HCT116 (cell line): ENCODE results near the gene SLC44A3. TPM values are rescaled to one million over a fixed set of nuclear protein-coding genes. Genes with fewer than 3 reads are reported as not detected.

Source experiments
- ATAC-seq: fragments of 200-7000 bp; cut with Tn5 transposase; 2 replicates; pipeline ENCODE4 v1.9.1; 2020; ENCODE audit warnings: mild to moderate bottlenecking, moderate library complexity
- BruUV-seq: library from RNA; stranded (reverse); fragments of 400-500 nt; replicated peaks from 2 replicates; lab custom pipeline; 2021; lab: Mats Ljungman, UMichigan
- CTCF ChIA-PET: fragments of 300-600 bp; sonication (Branson Sonifier 250); formaldehyde crosslinking; loops from one replicate; lab custom pipeline; 2021; ENCODE audit warnings: antibody characterized with exemption; lab: Charles Lee
- POLR2A ChIA-PET: fragments of 300-600, 350-600 bp; sonication (Branson Sonifier 250); formaldehyde crosslinking; loops from one replicate; lab custom pipeline; 2021; ENCODE audit warnings: antibody characterized with exemption; lab: Charles Lee
- RAD21 ChIA-PET, 2 experiments: fragments of 300-600 bp; sonication (Branson Sonifier 250); formaldehyde crosslinking; loops; one replicate each; lab custom pipeline; 2023; ENCODE audit warnings: low total read pairs in 2 of 2; ENCODE audit not compliant: uncharacterized antibody in 2 of 2, unreplicated experiment in 2 of 2, low non-redundant PET in 1 of 2; lab: Charles Lee
- DNase-seq: peaks from one replicate; pipeline ENCODE4 v3.0.0-alpha.2; 2010; ENCODE audit warnings: low read depth, low spot score
- H2AFZ ChIP-seq: fragments of 200-600 bp; shearing (Covaris generic), sonication (generic); 2 replicates; pipeline ENCODE4 v1.6.1; 2017; ENCODE audit warnings: low read depth, mixed run types, mixed read lengths, antibody characterized with exemption, low read length; ENCODE audit not compliant: poor library complexity, severe bottlenecking
- H3K27ac ChIP-seq: 2 replicates; pipeline ENCODE4 v1.5.1; 2012; ENCODE audit warnings: low read depth, low read length
- H3K27me3 ChIP-seq: fragments of 200-600 bp; sonication (generic); 2 replicates; pipeline ENCODE4 v1.6.1; 2016; ENCODE audit warnings: mixed run types, low read length, mixed read lengths; ENCODE audit not compliant: insufficient read depth
- H3K36me3 ChIP-seq, 2 experiments: fragments of 200-500 bp in 1 of 2; fragments of 200-600 bp in 1 of 2; sonication (Bioruptor generic) in 1 of 2; sonication (generic) in 1 of 2; 2 replicates each; pipeline versions ENCODE4 v1.5.1 to v1.6.1; 2014 to 2016; ENCODE audit warnings: low read length in 2 of 2, inconsistent platforms in 1 of 2, mixed read lengths in 1 of 2, mixed run types in 1 of 2; ENCODE audit not compliant: insufficient read depth in 2 of 2, control insufficient read depth in 1 of 2
- H3K4me1 ChIP-seq, 2 experiments: fragments of 200-600 bp in 1 of 2; sonication (generic) in 1 of 2; 2 replicates each; pipeline versions ENCODE4 v1.5.1 to v1.6.1; 2012 to 2017; ENCODE audit warnings: low read length in 2 of 2, inconsistent platforms in 1 of 2, mild to moderate bottlenecking in 1 of 2, mixed read lengths in 1 of 2, mixed run types in 1 of 2, moderate library complexity in 1 of 2; ENCODE audit not compliant: insufficient read depth in 2 of 2, control insufficient read depth in 1 of 2
- H3K4me2 ChIP-seq: fragments of 200-600 bp; sonication (generic); 2 replicates; pipeline ENCODE4 v1.6.1; 2017; ENCODE audit warnings: mixed run types, low read length, mixed read lengths
- H3K4me3 ChIP-seq, 2 experiments: fragments of 200-600 bp in 1 of 2; sonication (generic) in 1 of 2; replicated peaks in 1 of 2; 2 replicates each; pipeline ENCODE4 v1.5.1; 2011 to 2016; ENCODE audit warnings: low read length in 2 of 2, control low read depth in 1 of 2, low read depth in 1 of 2, mild to moderate bottlenecking in 1 of 2, mixed read lengths in 1 of 2, mixed run types in 1 of 2
- H3K79me2 ChIP-seq: fragments of 200-600 bp; sonication (generic); 2 replicates; pipeline ENCODE4 v1.6.1; 2017; ENCODE audit warnings: mild to moderate bottlenecking, mixed run types, low read length, moderate library complexity, mixed read lengths; ENCODE audit not compliant: insufficient read depth
- H3K9ac ChIP-seq: fragments of 200-600 bp; sonication (generic); 2 replicates; pipeline ENCODE4 v1.6.1; 2016; ENCODE audit warnings: low read length, mixed read lengths
- H3K9me2 ChIP-seq: fragments of 200-600 bp; sonication (generic), shearing (Covaris generic); 2 replicates; pipeline ENCODE4 v1.6.1; 2017; ENCODE audit warnings: mixed run types, mild to moderate bottlenecking, moderate library complexity; ENCODE audit not compliant: insufficient read depth
- H3K9me3 ChIP-seq, 2 experiments: fragments of 200-500 bp in 1 of 2; fragments of 200-600 bp in 1 of 2; sonication (Bioruptor generic) in 1 of 2; sonication (generic) in 1 of 2; 2 replicates each; pipeline ENCODE4 v1.6.1; 2014 to 2017; ENCODE audit warnings: low read length in 2 of 2, mixed read lengths in 2 of 2, inconsistent platforms in 1 of 2, low read depth in 1 of 2, mild to moderate bottlenecking in 1 of 2, mixed run types in 1 of 2, moderate library complexity in 1 of 2; ENCODE audit not compliant: control insufficient read depth in 1 of 2, insufficient read depth in 1 of 2
- H4K20me1 ChIP-seq: fragments of 200-600 bp; sonication (generic), shearing (Covaris generic); 2 replicates; pipeline ENCODE4 v1.6.1; 2017; ENCODE audit warnings: mixed run types, mild to moderate bottlenecking, moderate library complexity; ENCODE audit not compliant: insufficient read depth
- ATF3 ChIP-seq: IDR thresholded peaks from 2 replicates; pipeline ENCODE4 v1.6.1; 2012
- CBX3 ChIP-seq: IDR thresholded peaks from 2 replicates; pipeline ENCODE4 v1.6.1; 2012; ENCODE audit warnings: low read depth
- CEBPB ChIP-seq: IDR thresholded peaks from 2 replicates; pipeline ENCODE4 v1.6.1; 2012; ENCODE audit warnings: low read depth
- EZH2phosphoT487 ChIP-seq: fragments of 200-600 bp; IDR thresholded peaks from 2 replicates; pipeline ENCODE4 v1.6.1; 2018; ENCODE audit warnings: antibody characterized with exemption, borderline replicate concordance
- FOSL1 ChIP-seq: IDR thresholded peaks from 2 replicates; pipeline ENCODE4 v1.6.1; 2012; ENCODE audit warnings: low read depth
- POLR2A ChIP-seq: IDR thresholded peaks from 2 replicates; pipeline ENCODE4 v1.7.0; 2011; ENCODE audit warnings: borderline replicate concordance; ENCODE audit not compliant: insufficient read depth, insufficient read length; ENCODE audit errors: extremely low read depth
- TCF7L2 ChIP-seq: IDR thresholded peaks from 2 replicates; pipeline ENCODE4 v1.7.0; 2011; ENCODE audit warnings: borderline replicate concordance, inconsistent platforms; ENCODE audit not compliant: insufficient read depth, insufficient read length; ENCODE audit errors: extremely low read depth
- YY1 ChIP-seq: IDR thresholded peaks from 2 replicates; pipeline ENCODE4 v1.6.1; 2011; ENCODE audit warnings: low read length, low read depth, moderate library complexity, mild to moderate bottlenecking; ENCODE audit not compliant: insufficient replicate concordance; ENCODE audit errors: extremely low read depth
- ZBTB33 ChIP-seq: IDR thresholded peaks from 2 replicates; pipeline ENCODE4 v1.6.1; 2011; ENCODE audit warnings: mild to moderate bottlenecking, low read length, moderate library complexity; ENCODE audit not compliant: insufficient replicate concordance; ENCODE audit errors: extremely low read depth
- ZFX ChIP-seq: fragments of 450-650 bp; IDR thresholded peaks from 2 replicates; pipeline ENCODE4 v1.6.1; 2017
- ZNF274 ChIP-seq: fragments of 200-500 bp; sonication (Bioruptor generic); IDR thresholded peaks from 2 replicates; pipeline ENCODE4 v1.6.1; 2014; ENCODE audit warnings: mild to moderate bottlenecking, low read depth, low read length, inconsistent platforms
- intact Hi-C: fragments of 100-400 bp; cut with micrococcal nuclease; formaldehyde crosslinking; loops from 2 replicates; pipeline ENCODE4 v1.10.0; 2022
- total RNA-seq: library from RNA; stranded (reverse); gene quantifications from one replicate; pipeline ENCODE4 v1.2.1, GENCODE V29; 2021; ENCODE audit not compliant: unreplicated experiment

Gene SLC44A3
- total RNA-seq, 1 experiment from 2014 or later, result 9.6 TPM

GRCh38 chr1:94887603-94888171, 67.5 kb downstream of the SLC44A3 start:
- no peaks in the 10 kb centered on the region for H4K20me1 ChIP-seq
- ChIA-PET CTCF (no interaction called here), POLR2A (no interaction called here)
- ATAC-seq (no peak), DNase-seq (no peak)
- BruUV-seq, result no TSS peak
- H3K36me3 ChIP-seq, result no peaks in the 10 kb centered on the region; a peak in 2 of 4 replicates
- no peaks in the 10 kb centered on the region for H3K79me2 ChIP-seq
- 0 out of 4 replicates have a peak, but pooled peaks cover 0 to 3% of the 10 kb centered on the region in 2 experiments for H3K4me1 ChIP-seq
- no peaks in the 10 kb centered on the region for H3K9me2 ChIP-seq
- H3K9ac ChIP-seq, result no peak overlapping the region
- H3K4me2 ChIP-seq, result no peak overlapping the region
- no peak overlapping the region for H3K27ac ChIP-seq
- H2AFZ ChIP-seq, result no peak overlapping the region
- H3K27me3 ChIP-seq, result no peaks in the 10 kb centered on the region
- TF ChIP-seq ZNF274, result no peak
- TF ChIP-seq YY1, result no peak
- TF ChIP-seq, all 23 proteins: peak for 0
- Histone ChIP-seq H3K4me3 (no peak overlapping the region), H3K9me3 (no peaks in the 10 kb centered on the region)
- intact Hi-C loops, result no loop called here
- RAD21 ChIA-PET, result no interaction called here

- TF ChIP-seq EZH2phosphoT487 (no peak), ZBTB33 (no peak), ATF3 (no peak), CBX3 (no peak), POLR2A (no peak), ZNF274 (no peak), TCF7L2 (no peak), ZFX (no peak), CEBPB (no peak), FOSL1 (no peak)
- no peaks in the 10 kb centered on the region for H3K9me2 ChIP-seq
- ATAC-seq (no peak), DNase-seq (no peak)
- H2AFZ ChIP-seq, result no peak overlapping the region
- H3K9ac ChIP-seq, result no peak overlapping the region
- RAD21 ChIA-PET, result no interaction called here
- BruUV-seq, result no TSS peak
- 0 out of 4 replicates have a peak, but pooled peaks cover 0 to 3% of the 10 kb centered on the region in 2 experiments for H3K4me1 ChIP-seq
- no peaks in the 10 kb centered on the region for H4K20me1 ChIP-seq
- no peaks in the 10 kb centered on the region for H3K27me3 ChIP-seq
- H3K27ac ChIP-seq, result no peak overlapping the region
- no peaks in the 10 kb centered on the region; a peak in 2 of 4 replicates for H3K36me3 ChIP-seq
- intact Hi-C loops, result no loop called here
- POLR2A ChIA-PET, result no interaction called here
- CTCF ChIA-PET, result no interaction called here
- H3K79me2 ChIP-seq, result no peaks in the 10 kb centered on the region
- no peaks in the 10 kb centered on the region for H3K9me3 ChIP-seq
- no peak overlapping the region for H3K4me3 ChIP-seq
- H3K4me2 ChIP-seq, result no peak overlapping the region
Observed at GRCh38 chr1:94888201-94888600, 68.0 kb downstream of the SLC44A3 start.
